Dendritic cell treated with granulocyte-macrophage colony-stimulating factor and Interleukin-4, amounts not matched to agents 40 ng/mL and 50 ng/mL, for 4 days (primary cell): ENCODE measurements around the gene CNN3.

Experiments
- H3K27ac Mint-ChIP-seq: one replicate; pipeline ENCODE4 v1.8.0; 2022; ENCODE audit warnings: mild to moderate bottlenecking, mixed read lengths
- H3K27me3 Mint-ChIP-seq: one replicate; pipeline ENCODE4 v1.8.0; 2022; ENCODE audit warnings: mild to moderate bottlenecking, mixed read lengths
- H3K36me3 Mint-ChIP-seq: one replicate; pipeline ENCODE4 v1.8.0; 2022; ENCODE audit warnings: low read depth, mixed read lengths
- H3K4me1 Mint-ChIP-seq: one replicate; pipeline ENCODE4 v1.8.0; 2022; ENCODE audit warnings: low read depth, mixed read lengths
- H3K4me3 Mint-ChIP-seq: one replicate; pipeline ENCODE4 v1.8.0; 2022; ENCODE audit warnings: mild to moderate bottlenecking, moderate library complexity, mixed read lengths
- H3K9me3 Mint-ChIP-seq: one replicate; pipeline ENCODE4 v1.8.0; 2022; ENCODE audit warnings: mixed read lengths
- intact Hi-C: fragments of 100-400 bp; cut with micrococcal nuclease; formaldehyde crosslinking; loops from one replicate; pipeline ENCODE4 v1.15.0; 2022

The CNN3 gene

DNA sequence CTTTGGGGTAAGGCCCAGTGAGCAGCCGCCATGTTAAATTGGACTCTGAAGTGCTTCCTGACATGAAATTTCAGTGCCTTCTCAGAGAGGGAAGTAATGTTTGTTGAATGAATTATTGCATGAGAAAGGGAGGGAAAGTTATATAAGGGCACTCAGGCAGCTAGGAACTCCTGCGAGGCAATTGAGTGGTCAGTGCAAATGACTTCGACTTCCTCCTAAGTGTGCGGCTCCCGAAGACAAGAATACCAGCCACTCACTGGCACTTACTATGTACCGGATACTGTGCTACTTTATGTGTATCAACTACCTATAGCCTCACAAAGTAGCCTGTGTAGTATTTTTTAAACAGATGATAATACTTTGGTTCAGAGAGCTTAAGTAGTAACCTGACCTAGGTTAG is 52.5 kb downstream of the CNN3 start:
- no peak overlapping the region for H3K4me3 Mint-ChIP-seq
- H3K27ac Mint-ChIP-seq: no peak overlapping the region
- peaks cover 5% of the 10 kb centered on the region for H3K4me1 Mint-ChIP-seq
- H3K27me3 Mint-ChIP-seq: peaks cover 4% of the 10 kb centered on the region
- H3K9me3 Mint-ChIP-seq: no peaks in the 10 kb centered on the region
- H3K36me3 Mint-ChIP-seq: no peaks in the 10 kb centered on the region
- intact Hi-C loops: no loop called here

DNA sequence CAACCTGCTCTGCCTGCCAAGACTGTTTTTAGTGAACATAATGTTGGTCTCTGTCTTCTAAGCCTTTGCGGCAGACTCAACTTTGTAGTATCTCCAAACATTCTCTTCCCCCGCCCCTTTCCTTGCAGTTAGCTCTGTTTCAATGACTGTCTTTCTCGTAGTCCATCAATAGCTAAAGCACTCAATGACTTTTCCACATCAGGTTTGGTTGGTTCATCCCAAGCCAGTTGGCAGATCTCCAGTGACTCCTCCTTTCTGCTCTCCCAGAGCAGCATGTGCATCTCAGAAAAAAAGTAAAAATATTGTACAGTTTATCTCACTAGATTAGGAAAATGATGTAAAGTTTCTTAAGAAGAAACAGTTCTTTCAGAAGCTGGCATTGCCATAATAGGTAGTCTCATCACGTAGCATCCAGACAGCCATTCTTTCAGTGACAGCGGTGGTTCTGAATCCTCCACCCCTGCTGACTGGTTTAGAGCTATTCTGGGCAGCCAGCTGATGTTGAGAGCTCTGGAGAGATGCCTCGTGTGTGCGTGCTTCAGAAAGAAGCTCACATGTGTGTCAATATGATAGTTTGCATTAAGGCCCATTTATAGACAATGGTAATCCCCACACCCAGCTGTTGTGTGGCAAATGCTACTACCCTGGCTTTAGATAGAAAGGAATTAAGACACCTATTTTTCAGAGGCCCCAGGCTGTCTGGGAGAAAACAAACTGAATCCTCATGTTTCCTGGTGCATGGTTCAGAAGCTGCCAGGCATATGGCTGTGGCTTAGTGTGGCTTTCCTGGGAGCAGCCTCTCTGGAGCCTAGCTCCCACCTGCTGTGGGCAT is 53.2 kb downstream of the CNN3 start:
- Mint-ChIP-seq H3K27ac (no peak overlapping the region), H3K4me1 (peaks cover 5% of the 10 kb centered on the region), H3K9me3 (no peaks in the 10 kb centered on the region), H3K27me3 (peaks cover 4% of the 10 kb centered on the region), H3K4me3 (no peak overlapping the region), H3K36me3 (no peaks in the 10 kb centered on the region)
- intact Hi-C loops: no loop called here

DNA sequence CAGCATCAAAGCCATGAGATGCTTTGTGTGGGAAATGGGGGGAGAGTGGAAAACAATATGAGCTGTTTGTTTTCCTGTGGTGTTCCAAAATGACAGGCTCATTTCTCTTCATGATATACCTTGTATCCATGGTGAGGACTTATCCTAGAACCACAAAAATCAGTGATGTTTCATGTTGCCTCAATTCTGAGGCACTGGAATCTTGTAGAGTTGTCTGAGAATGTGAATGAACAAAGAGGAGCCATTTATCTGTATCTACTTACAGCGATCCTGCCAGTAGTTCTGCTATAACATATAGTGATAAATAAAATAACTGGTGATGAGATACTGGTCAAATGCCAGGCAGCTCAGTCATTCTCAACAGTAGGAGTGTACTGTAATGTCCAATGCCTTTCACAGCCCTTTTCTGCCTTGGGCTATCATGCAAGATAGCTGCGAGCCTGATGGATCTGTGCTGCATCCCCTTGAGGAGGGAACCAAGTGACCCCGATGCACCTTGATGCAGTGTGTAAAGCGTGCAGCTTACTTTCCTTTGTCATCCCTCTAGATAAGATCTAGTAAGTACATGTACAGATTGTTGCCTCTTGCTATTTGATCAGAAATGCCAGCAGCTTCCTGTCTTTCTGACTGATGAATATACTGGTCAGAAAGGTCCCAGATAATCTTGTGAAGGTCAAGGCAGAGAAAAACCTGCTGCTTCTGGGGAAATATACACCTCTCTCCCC is 54.0 kb downstream of the CNN3 start:
- intact Hi-C loops: no loop called here
- no peaks in the 10 kb centered on the region for H3K36me3 Mint-ChIP-seq
- H3K4me1 Mint-ChIP-seq: peaks cover 5% of the 10 kb centered on the region
- no peaks in the 10 kb centered on the region for H3K9me3 Mint-ChIP-seq
- peaks cover 4% of the 10 kb centered on the region for H3K27me3 Mint-ChIP-seq
- H3K27ac Mint-ChIP-seq: no peak overlapping the region
- H3K4me3 Mint-ChIP-seq: no peak overlapping the region

DNA sequence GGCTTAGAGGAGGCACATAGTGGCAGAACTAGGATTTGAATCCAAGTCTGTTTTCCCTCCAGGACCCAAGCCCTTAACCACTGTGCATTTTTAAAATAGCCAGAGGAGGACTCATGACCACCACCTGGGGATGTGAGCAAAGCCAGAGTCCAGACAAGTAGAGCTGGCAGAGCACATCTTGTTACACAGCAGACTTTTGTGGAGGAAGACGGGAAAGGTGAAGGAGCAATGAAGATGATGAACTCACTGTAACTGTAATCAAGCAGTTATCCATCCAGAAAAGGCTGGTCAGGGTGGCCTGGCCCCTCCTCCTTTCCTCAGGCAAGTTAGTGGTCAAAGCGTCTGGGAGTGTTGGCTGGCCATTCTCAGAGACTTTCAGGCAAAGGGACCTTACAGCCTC is 55.9 kb downstream of the CNN3 start:
- H3K4me3 Mint-ChIP-seq: no peak overlapping the region
- no peaks in the 10 kb centered on the region for H3K27me3 Mint-ChIP-seq
- H3K27ac Mint-ChIP-seq: no peak overlapping the region
- H3K4me1 Mint-ChIP-seq: peaks cover 4% of the 10 kb centered on the region
- intact Hi-C loops: no loop called here
- H3K9me3 Mint-ChIP-seq: no peaks in the 10 kb centered on the region
- no peaks in the 10 kb centered on the region for H3K36me3 Mint-ChIP-seq

DNA sequence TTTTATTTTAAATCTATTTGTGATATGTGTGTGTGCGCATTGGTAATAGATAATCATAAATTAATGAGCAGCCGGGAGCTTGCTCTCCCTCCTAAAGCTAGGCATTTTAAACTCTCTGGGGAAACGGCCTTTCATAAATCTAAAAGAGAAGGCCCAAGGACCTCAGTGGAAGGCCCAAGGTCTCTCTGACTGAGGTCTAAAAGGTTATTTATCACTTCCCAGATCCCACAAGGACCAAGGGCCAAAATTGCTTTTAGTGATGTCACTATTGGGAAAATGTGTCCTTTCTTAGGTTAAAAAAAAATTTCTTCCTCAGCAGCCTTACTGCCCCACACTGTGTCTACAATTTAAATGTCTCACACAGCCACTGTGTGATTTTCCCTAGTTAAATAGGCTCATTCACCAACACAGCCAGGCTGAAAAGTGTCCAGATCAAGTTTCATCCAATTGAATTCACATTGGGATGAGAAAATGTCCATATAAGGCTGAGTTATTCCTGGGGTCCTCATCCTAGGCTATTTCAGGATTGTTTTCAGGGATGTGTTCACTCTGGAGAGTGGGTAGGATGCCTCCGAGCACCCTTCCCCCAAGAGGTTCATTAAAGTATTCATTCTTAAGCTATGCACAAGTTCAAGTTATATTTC is 60.6 kb downstream of the CNN3 start:
- H3K4me3 Mint-ChIP-seq: no peak overlapping the region

DNA sequence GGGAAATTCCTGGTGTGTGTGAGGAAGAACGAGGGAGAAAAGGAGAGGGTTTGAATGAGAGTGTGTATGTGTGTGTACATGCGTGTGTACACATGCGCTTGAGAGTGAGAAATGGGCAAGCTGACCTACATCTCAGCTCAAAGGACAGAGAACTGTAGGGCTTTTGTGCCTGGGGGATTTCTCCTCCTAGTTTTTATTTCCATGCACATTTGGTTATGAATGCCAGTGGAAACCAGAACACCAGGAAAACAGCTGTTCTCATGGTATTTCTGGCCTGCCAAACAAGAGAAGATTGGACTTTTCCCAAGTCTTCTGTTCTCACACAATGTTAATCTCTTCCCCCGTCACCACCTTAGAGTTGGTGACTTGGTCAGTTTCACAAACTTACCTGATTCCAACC is 61.5 kb downstream of the CNN3 start:
- H3K36me3 Mint-ChIP-seq: no peaks in the 10 kb centered on the region

More for the DNA sequence above, 60.6 kb downstream of the CNN3 start:
- intact Hi-C loops: no loop called here
- Mint-ChIP-seq H3K9me3 (no peaks in the 10 kb centered on the region), H3K27me3 (peaks cover 1% of the 10 kb centered on the region), H3K36me3 (no peaks in the 10 kb centered on the region), H3K4me1 (peaks cover 15% of the 10 kb centered on the region), H3K27ac (no peak overlapping the region)

DNA sequence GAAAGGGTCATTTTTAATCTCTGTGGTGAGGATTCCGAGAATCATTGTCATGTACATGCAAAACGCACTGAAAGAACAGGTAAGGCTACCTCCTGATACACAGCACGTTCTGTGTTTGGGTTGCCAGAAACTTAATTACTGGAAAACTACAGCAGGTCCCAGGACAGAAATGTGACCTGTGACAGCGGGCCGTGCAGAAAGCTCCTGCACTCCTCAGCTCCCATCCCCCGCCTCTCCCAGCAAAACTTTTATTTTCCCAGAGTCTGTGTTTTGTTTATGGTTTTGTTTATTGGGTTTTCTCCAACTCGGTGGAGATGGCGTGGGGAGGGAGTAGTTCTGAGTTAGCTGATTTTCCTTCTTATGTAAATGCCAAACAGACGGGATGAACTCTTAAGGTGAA is 62.1 kb downstream of the CNN3 start:
- peaks cover 11% of the 10 kb centered on the region for H3K27me3 Mint-ChIP-seq
- intact Hi-C loops: no loop called here
- H3K36me3 Mint-ChIP-seq: no peaks in the 10 kb centered on the region
- H3K27ac Mint-ChIP-seq: no peak overlapping the region
- H3K4me3 Mint-ChIP-seq: no peak overlapping the region
- H3K9me3 Mint-ChIP-seq: no peaks in the 10 kb centered on the region
- peaks cover 15% of the 10 kb centered on the region for H3K4me1 Mint-ChIP-seq

More for the DNA sequence above, 61.5 kb downstream of the CNN3 start:
- no peak overlapping the region for H3K4me3 Mint-ChIP-seq
- peaks cover 7% of the 10 kb centered on the region for H3K27me3 Mint-ChIP-seq
- no peaks in the 10 kb centered on the region for H3K9me3 Mint-ChIP-seq
- intact Hi-C loops: no loop called here
- H3K4me1 Mint-ChIP-seq: peaks cover 15% of the 10 kb centered on the region
- no peak overlapping the region for H3K27ac Mint-ChIP-seq

DNA sequence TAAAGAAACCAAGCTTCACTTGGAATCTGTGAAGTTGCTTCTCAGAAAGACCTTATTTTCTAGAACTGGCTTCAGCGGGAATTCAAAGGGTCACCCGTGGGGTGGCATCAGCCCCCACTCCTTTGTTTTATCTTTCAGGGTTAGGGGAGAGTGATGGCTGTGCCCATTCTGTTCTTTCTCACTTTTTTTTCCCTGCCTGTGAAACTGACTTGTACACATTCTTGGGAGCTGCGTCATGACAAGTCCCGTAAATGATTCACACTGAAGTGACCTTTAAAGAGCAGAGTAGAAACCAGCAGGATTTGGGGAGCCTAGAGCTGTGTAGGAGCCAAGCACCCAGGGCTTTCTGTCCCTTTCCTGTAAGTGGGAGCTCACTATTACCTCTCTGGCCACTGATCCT is 63.0 kb downstream of the CNN3 start:
- intact Hi-C loops: no loop called here
- H3K4me1 Mint-ChIP-seq: peaks cover 15% of the 10 kb centered on the region
- peaks cover 19% of the 10 kb centered on the region for H3K27me3 Mint-ChIP-seq
- H3K36me3 Mint-ChIP-seq: no peaks in the 10 kb centered on the region
- H3K9me3 Mint-ChIP-seq: no peaks in the 10 kb centered on the region
- no peak overlapping the region for H3K4me3 Mint-ChIP-seq
- no peak overlapping the region for H3K27ac Mint-ChIP-seq

DNA sequence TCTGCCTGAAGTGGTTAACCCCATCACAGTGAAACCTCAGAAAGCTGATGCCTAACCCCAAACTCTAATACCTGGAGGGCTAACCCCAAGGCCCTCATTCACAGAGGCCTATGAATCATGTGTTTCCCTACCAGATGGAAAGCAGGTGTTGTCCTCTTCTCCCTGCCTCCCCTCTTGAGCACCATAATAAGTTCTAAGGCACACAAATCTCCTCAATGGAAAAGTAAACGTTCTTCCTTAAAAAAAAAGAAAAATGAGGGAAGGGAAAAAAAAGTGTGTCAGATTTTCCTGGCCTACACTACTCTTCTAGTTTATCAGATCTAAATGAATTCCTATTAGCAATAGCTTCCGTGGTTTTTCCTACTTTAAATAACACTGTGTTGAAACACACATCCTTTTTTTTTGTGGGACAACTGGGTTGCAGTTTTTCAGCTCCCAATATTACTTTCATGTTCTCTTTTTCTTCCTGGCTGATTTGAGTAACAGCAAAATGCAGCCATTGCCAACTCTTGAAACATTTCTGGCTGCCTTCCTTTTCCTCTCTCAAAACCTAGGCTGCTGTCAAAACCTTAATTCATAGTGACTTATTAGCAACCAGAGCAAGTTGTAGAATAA is 63.5 kb downstream of the CNN3 start:
- H3K27ac Mint-ChIP-seq: no peak overlapping the region
- peaks cover 15% of the 10 kb centered on the region for H3K4me1 Mint-ChIP-seq
- no peak overlapping the region for H3K4me3 Mint-ChIP-seq
- H3K27me3 Mint-ChIP-seq: peaks cover 23% of the 10 kb centered on the region
- no peaks in the 10 kb centered on the region for H3K36me3 Mint-ChIP-seq
- intact Hi-C loops: no loop called here
- H3K9me3 Mint-ChIP-seq: no peaks in the 10 kb centered on the region

DNA sequence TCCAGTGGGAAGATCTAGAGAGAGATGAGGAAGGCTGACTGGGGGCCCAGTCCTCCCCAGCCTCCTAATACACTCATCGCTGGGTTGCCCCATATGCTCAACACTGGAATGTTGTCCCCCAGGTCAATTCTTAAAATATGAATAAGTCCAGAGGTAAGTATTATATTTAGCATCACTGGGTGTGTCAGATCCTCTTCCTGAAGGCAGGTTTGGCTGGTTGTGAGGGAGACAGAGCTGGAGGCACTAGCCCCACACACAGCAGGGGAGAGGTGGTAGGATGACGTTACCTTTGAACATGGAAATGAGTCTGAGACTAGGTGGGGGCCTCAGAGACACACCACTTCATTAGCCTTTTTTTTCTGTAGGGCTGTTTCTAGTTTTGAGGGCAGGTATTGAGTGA is 64.2 kb downstream of the CNN3 start:
- intact Hi-C loops: no loop called here
- H3K27ac Mint-ChIP-seq: no peak overlapping the region
- no peaks in the 10 kb centered on the region for H3K9me3 Mint-ChIP-seq
- no peak overlapping the region for H3K4me3 Mint-ChIP-seq
- peaks cover 25% of the 10 kb centered on the region for H3K27me3 Mint-ChIP-seq
- H3K4me1 Mint-ChIP-seq: peaks cover 15% of the 10 kb centered on the region
- H3K36me3 Mint-ChIP-seq: no peaks in the 10 kb centered on the region

DNA sequence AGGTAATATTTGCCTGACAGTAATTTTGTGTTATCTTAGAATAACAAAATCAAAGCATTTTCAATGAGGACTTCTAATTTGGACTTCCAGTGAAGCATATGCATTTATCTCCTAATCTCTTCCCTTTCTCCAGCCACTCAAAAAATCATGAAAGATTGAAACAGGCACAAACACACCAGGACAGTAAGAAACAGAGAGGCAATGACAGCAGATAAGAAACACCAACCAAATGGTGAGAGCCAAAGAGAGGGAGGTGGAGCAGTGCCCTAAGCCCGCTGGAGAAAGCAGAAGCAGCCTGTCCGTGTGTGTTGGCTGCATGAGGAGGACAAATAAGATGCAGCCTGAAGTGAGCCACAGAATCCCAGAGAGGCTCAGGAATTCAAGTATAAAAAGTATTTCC is 67.7 kb downstream of the CNN3 start:
- H3K27me3 Mint-ChIP-seq: peaks cover 30% of the 10 kb centered on the region
- H3K27ac Mint-ChIP-seq: no peak overlapping the region
- peaks cover 15% of the 10 kb centered on the region for H3K4me1 Mint-ChIP-seq
- no peaks in the 10 kb centered on the region for H3K9me3 Mint-ChIP-seq
- intact Hi-C loops: loop anchor here (5.0 kb wide), 1 partner anchor 373 kb away; the partner anchor contains the start of gene RWDD3
- no peak overlapping the region for H3K4me3 Mint-ChIP-seq
- no peaks in the 10 kb centered on the region for H3K36me3 Mint-ChIP-seq

DNA sequence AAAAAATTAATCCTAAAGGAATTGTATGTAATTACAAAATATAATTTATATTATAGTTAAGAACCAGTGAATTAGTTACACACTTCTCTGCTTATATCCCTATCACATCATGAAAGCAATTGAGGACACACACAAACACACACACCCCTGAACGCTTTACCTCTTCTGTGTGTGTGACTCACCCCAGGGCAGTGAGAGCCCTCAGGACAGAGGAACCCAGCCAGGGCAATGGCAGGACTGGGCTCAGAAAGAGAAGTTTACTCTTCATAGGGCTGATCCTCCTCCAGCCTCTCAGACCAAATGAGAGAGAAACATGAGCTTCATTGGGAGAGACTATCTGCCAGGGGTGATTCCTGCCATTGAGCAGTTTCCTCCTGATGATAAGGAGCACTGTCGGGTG is 68.6 kb downstream of the CNN3 start:
- H3K36me3 Mint-ChIP-seq: no peaks in the 10 kb centered on the region
- H3K4me1 Mint-ChIP-seq: peaks cover 6% of the 10 kb centered on the region
- intact Hi-C loops: loop anchor here (5.0 kb wide), 1 partner anchor 374 kb away; the partner anchor contains the start of gene RWDD3
- peaks cover 28% of the 10 kb centered on the region for H3K27me3 Mint-ChIP-seq
- no peak overlapping the region for H3K4me3 Mint-ChIP-seq
- no peaks in the 10 kb centered on the region for H3K9me3 Mint-ChIP-seq
- H3K27ac Mint-ChIP-seq: no peak overlapping the region

DNA sequence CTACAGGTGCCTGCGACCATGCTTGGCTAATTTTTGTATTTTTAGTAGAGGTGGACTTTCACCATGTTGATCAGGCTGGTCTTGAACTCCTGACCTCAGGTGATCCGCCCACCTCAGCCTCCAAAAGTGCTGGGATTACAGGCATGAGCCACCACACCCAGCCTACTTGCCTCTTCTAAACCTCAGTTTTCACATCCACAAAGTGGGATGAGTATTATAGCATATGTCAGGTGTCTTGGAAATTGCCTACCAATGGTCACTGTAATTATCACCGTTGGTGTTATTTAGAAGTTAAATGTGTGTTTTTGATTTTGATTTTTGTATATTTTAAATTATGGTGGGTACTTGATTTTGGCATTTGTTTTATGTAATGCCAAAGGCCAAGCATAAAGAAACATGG is 70.0 kb downstream of the CNN3 start:
- Mint-ChIP-seq H3K9me3 (no peaks in the 10 kb centered on the region), H3K4me1 (no peaks in the 10 kb centered on the region), H3K36me3 (no peaks in the 10 kb centered on the region), H3K27ac (no peak overlapping the region), H3K4me3 (no peak overlapping the region), H3K27me3 (peaks cover 28% of the 10 kb centered on the region)
- intact Hi-C loops: loop anchor here (5.0 kb wide), 1 partner anchor 375 kb away; the partner anchor contains the start of gene RWDD3

DNA sequence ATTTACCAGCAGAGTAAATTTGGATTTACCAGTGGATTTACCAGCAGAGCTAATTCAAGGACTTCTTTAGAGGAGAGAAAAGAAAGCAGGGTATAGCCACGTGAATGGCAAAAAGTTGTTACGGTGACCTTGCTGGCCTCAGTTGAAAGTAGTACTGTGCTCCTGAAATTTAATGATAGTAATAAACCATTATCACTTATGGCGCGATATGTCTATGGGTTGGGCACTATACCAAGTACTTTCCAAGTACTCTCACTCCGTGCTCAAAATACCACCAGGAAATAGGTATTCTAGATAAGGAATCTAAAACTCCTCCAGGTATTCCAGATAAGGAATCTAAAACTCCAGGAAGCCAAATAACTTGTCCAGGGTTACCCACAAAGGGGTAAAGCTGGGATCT is 70.9 kb downstream of the CNN3 start:
- intact Hi-C loops: loop anchor here (5.0 kb wide), 1 partner anchor 376 kb away; the partner anchor contains the start of gene RWDD3
- H3K9me3 Mint-ChIP-seq: no peaks in the 10 kb centered on the region
- no peak overlapping the region for H3K27ac Mint-ChIP-seq
- no peaks in the 10 kb centered on the region for H3K36me3 Mint-ChIP-seq
- H3K4me1 Mint-ChIP-seq: no peaks in the 10 kb centered on the region
- H3K27me3 Mint-ChIP-seq: peaks cover 27% of the 10 kb centered on the region
- H3K4me3 Mint-ChIP-seq: no peak overlapping the region
